Fibroblast of the aortic adventitia (primary cell): ENCODE measurements around the gene KRTAP2-4. TPM values are rescaled to one million over a fixed set of nuclear protein-coding genes. Genes with fewer than 3 reads are reported as not detected.

ENCODE experiments used
- DNase-seq: peaks from one replicate; pipeline ENCODE4 v3.0.0-alpha.2; 2010; ENCODE audit warnings: low read depth
- H3K4me3 ChIP-seq: 2 replicates; pipeline ENCODE4 v1.5.1; 2011; ENCODE audit warnings: low read depth, mild to moderate bottlenecking, control low read depth, low read length, moderate library complexity
- total RNA-seq: library from RNA; depleted of rRNA; stranded (reverse); fragments of >200 nt; gene quantifications from 2 replicates; pipeline ENCODE4 v1.2.3, GENCODE V29; 2012; ENCODE audit warnings: low replicate concordance
- TF ChIP-seq, protein P1 (sequence below): IDR thresholded peaks from 2 replicates; pipeline ENCODE4 v1.5.1; 2011; ENCODE audit warnings: mild to moderate bottlenecking, low read length, control low read depth, inconsistent platforms; ENCODE audit not compliant: insufficient read depth

KRTAP2-4 gene
- total RNA-seq, 1 donor, result not detected

- H3K4me3 ChIP-seq, result no peak overlapping the region
- TF ChIP-seq, protein P1, sequence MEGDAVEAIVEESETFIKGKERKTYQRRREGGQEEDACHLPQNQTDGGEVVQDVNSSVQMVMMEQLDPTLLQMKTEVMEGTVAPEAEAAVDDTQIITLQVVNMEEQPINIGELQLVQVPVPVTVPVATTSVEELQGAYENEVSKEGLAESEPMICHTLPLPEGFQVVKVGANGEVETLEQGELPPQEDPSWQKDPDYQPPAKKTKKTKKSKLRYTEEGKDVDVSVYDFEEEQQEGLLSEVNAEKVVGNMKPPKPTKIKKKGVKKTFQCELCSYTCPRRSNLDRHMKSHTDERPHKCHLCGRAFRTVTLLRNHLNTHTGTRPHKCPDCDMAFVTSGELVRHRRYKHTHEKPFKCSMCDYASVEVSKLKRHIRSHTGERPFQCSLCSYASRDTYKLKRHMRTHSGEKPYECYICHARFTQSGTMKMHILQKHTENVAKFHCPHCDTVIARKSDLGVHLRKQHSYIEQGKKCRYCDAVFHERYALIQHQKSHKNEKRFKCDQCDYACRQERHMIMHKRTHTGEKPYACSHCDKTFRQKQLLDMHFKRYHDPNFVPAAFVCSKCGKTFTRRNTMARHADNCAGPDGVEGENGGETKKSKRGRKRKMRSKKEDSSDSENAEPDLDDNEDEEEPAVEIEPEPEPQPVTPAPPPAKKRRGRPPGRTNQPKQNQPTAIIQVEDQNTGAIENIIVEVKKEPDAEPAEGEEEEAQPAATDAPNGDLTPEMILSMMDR, result no peak
- DNase-seq, result no peak
Observed at GRCh38 chr17:41018541-41018940, 47.1 kb downstream of the KRTAP2-4 start.

DNA sequence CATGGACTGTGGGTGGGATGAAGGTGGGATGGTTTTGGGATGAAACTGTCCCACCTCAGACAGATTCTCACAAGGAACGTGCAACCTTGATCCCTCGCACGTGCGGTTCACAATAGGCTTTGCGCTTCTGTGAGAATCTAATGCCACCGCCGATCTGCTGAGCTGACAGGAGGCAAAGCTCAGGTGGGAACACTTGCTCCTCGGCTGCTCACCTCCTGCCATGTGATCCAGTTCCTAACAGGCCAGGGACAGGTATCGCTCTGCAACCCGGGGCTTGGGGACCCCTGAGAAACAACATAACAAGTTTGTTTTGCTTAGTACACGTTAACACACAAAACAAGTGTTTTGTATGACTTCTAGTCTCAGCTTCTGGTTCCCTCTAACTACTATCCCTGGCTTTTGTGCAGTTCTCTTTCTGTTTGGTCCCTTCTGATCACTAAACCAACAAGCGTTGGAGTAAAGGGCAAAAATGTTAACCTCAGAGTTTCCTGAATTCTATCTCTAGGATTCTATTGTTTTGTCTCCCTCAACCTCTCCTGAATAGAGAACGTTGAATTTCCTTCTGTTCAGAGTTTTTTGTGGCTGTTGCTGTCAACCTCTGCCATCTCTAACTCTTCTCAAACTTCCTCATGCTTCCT is 49.0 kb downstream of the KRTAP2-4 start:
- no peak for DNase-seq
- H3K4me3 ChIP-seq, result no peak overlapping the region
- TF ChIP-seq, protein P1, result no peak

DNA sequence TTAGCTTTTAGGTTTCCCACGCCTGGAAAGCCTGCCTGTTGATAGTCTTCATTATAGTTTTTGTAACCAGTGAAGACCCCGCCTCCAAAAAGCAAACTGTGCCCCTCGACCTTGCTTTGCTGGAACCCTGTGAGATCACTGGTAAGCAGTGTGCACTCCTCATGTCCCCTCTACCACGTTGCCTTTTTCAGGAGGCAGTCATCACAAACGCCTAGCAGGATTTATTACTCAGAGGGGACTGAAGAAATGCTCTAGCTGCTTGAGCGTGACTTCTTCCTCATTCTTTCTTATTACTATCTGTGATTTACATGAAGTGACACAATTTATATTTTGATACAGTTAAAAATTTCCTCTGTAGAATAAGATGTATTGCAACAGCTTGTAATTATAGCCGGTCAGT is 50.2 kb downstream of the KRTAP2-4 start:
- no peak for DNase-seq
- no peak overlapping the region for H3K4me3 ChIP-seq
- TF ChIP-seq, protein P1, result no peak

Other genes starting within 250 kb of the KRTAP2-4 start
- 12.2 TPM in 1 of 2 replicates, not detected in the other for gene KRT10, start 243.3 kb downstream of the KRTAP2-4 start, total RNA-seq
- not detected in 2 replicates for gene KRT12, start 198.7 kb downstream of the KRTAP2-4 start, total RNA-seq
- gene KRT20, start 180.6 kb downstream of the KRTAP2-4 start, total RNA-seq, result not detected in 2 replicates
- gene KRT23, start 128.2 kb downstream of the KRTAP2-4 start, total RNA-seq, result not detected in 2 replicates
- gene KRT39, start 98.9 kb downstream of the KRTAP2-4 start, total RNA-seq, result not detected in 2 replicates
- gene KRT40, start 81.6 kb downstream of the KRTAP2-4 start, total RNA-seq, result not detected in 2 replicates
- gene KRTAP3-3, start 71.7 kb downstream of the KRTAP2-4 start, total RNA-seq, result not detected in 2 replicates
- gene KRTAP3-2, start 66.0 kb downstream of the KRTAP2-4 start, total RNA-seq, result not detected in 2 replicates
- gene KRTAP3-1, start 56.8 kb downstream of the KRTAP2-4 start, total RNA-seq, result not detected in 2 replicates
- gene KRTAP1-5, start 38.7 kb downstream of the KRTAP2-4 start, total RNA-seq, result 1.4 TPM in 1 of 2 replicates, not detected in the other
- not detected in 2 replicates for gene KRTAP1-4, start 35.7 kb downstream of the KRTAP2-4 start, total RNA-seq
- gene KRTAP1-3, start 31.0 kb downstream of the KRTAP2-4 start, total RNA-seq, result not detected in 2 replicates
- not detected in 2 replicates for gene KRTAP1-1, start 24.4 kb downstream of the KRTAP2-4 start, total RNA-seq
- not detected in 2 replicates for gene KRTAP2-1, start 18.6 kb downstream of the KRTAP2-4 start, total RNA-seq
- not detected in 2 replicates for gene KRTAP2-2, start 10.6 kb downstream of the KRTAP2-4 start, total RNA-seq
- gene KRTAP2-3, start 5.8 kb downstream of the KRTAP2-4 start, total RNA-seq, result not detected in 2 replicates
- gene KRTAP4-7, start 18.3 kb upstream of the KRTAP2-4 start, total RNA-seq, result not detected in 2 replicates
- gene KRTAP4-8, start 32.3 kb upstream of the KRTAP2-4 start, total RNA-seq, result not detected in 2 replicates
- not detected in 2 replicates for gene KRTAP4-16, start 36.3 kb upstream of the KRTAP2-4 start, total RNA-seq
- gene KRTAP4-9, start 39.5 kb upstream of the KRTAP2-4 start, total RNA-seq, result not detected in 2 replicates
- not detected in 2 replicates for gene KRTAP4-11, start 52.5 kb upstream of the KRTAP2-4 start, total RNA-seq
- gene KRTAP4-12, start 58.3 kb upstream of the KRTAP2-4 start, total RNA-seq, result not detected in 2 replicates
- gene KRTAP4-6, start 74.7 kb upstream of the KRTAP2-4 start, total RNA-seq, result not detected in 2 replicates
- not detected in 2 replicates for gene KRTAP4-5, start 83.9 kb upstream of the KRTAP2-4 start, total RNA-seq
- not detected in 2 replicates for gene KRTAP4-4, start 94.9 kb upstream of the KRTAP2-4 start, total RNA-seq
- gene KRTAP4-3, start 102.3 kb upstream of the KRTAP2-4 start, total RNA-seq, result not detected in 2 replicates
- gene KRTAP4-2, start 112.3 kb upstream of the KRTAP2-4 start, total RNA-seq, result not detected in 2 replicates
- gene KRTAP4-1, start 119.0 kb upstream of the KRTAP2-4 start, total RNA-seq, result not detected in 2 replicates
- not detected in 2 replicates for gene KRTAP9-1, start 124.0 kb upstream of the KRTAP2-4 start, total RNA-seq
- not detected in 2 replicates for gene KRTAP9-2, start 160.8 kb upstream of the KRTAP2-4 start, total RNA-seq
- gene KRTAP9-3, start 166.6 kb upstream of the KRTAP2-4 start, total RNA-seq, result not detected in 2 replicates
- not detected in 2 replicates for gene KRTAP9-8, start 172.1 kb upstream of the KRTAP2-4 start, total RNA-seq
- gene KRTAP9-4, start 183.8 kb upstream of the KRTAP2-4 start, total RNA-seq, result not detected in 2 replicates
- not detected in 2 replicates for gene KRTAP9-9, start 189.5 kb upstream of the KRTAP2-4 start, total RNA-seq
- gene KRTAP9-6, start 199.5 kb upstream of the KRTAP2-4 start, total RNA-seq, result not detected in 2 replicates
- not detected in 2 replicates for gene KRTAP9-7, start 209.8 kb upstream of the KRTAP2-4 start, total RNA-seq
- not detected in 2 replicates for gene KRTAP29-1, start 237.0 kb upstream of the KRTAP2-4 start, total RNA-seq
- gene KRTAP16-1, start 243.4 kb upstream of the KRTAP2-4 start, total RNA-seq, result not detected in 2 replicates
- gene KRTAP17-1, start 249.8 kb upstream of the KRTAP2-4 start, total RNA-seq, result not detected in 2 replicates